HG02571 (cell line): ENCODE data around the gene KMT2C.

Source experiments
- ATAC-seq: cut with Tn5 transposase; IDR thresholded peaks from one replicate; pipeline ENCODE4 v1.9.1; 2021; ENCODE audit warnings: mild to moderate bottlenecking, moderate library complexity; ENCODE audit not compliant: unreplicated experiment

KMT2C gene

DNA sequence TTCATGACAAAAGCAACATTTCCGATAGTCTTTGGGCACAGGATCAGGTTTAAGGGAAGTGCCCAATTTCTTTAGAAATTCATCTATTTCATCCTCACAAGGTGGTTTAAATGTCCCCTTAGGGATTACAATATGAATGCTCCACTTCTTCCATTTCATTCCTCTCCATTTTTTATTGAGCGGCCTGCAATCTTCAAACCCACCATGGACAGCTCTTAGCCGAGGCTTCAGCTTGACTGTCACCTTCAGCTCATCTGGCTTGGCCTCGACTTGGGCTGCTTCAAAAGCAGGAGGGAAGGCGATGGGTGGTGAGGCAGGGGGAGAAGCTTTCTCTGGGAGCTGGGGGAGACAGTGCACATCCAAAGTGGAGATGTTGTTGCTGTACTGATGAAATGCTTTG is 287.1 kb downstream of the KMT2C start:
- ATAC-seq, result no peak

GRCh38 chr7:152145853-152146466 is 289.8 kb downstream of the KMT2C start:
- no peak for ATAC-seq

GRCh38 chr7:152144557-152145245 is 291.1 kb downstream of the KMT2C start:
- no peak for ATAC-seq

DNA sequence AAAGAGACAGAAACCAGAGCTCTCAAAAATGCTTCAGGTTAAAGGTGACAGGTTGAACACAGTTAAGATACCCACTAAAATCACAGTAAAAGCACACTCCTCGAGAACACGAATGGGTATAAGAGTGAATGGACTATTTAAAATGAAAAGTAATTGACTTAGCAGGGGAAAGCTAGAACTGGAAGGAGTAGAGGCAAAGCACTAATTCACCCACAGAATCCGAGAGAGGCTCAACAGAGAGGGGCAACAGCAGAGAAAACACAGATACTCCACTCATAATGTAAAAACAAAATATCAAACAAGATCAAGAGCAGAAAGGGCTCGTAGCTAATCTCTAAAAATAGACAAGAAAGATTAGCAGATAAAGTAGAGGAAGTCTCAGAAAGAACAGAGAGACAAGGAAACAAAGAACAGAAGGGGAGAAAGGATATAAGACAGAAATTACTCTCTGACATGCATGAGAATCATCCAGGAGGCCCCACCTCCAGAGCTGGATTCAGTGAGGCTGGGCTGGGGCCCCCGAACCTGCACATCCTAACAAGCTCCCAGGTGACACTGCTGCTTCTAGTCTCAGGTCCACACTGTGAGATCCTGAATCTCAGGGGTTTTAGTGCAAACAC is 292.7 kb downstream of the KMT2C start:
- no peak for ATAC-seq

DNA sequence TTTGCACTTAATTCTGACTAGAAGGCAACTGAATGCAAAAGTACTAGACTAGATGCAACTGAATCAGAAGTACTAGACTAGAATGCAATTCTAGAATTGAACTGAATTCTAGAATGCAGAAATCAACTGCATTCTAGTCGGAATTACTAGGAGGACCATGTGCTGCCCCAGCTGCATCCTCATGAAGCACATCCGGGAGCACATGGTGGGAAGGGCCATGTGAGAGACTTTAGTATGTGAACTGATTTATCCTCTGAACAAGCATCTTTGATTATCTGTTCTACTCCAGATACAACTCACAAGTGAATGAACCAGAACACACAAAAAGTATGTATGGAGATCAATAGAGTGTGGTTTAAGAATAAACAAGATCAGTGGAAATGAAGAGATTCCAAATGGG is 295.2 kb downstream of the KMT2C start:
- ATAC-seq, result no peak

DNA sequence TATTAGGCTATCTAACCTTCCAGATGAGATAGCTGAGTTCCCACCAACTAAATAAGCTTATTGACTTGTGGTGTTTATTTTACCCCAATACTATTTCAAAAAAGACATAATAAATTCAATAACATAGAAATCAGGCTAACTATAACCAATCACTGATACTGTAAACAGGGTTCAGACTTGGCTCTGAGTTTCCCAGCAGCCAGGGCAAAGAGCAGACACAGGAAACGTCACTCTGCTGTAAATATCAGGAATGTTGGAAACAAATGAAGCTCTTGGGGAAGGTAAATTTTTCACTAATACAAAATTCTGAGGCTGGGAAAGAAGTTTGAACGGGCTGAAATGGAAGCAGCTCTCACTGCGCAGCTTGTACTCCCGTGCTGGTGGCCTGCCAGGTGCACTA is 295.7 kb downstream of the KMT2C start:
- ATAC-seq, result no peak

DNA sequence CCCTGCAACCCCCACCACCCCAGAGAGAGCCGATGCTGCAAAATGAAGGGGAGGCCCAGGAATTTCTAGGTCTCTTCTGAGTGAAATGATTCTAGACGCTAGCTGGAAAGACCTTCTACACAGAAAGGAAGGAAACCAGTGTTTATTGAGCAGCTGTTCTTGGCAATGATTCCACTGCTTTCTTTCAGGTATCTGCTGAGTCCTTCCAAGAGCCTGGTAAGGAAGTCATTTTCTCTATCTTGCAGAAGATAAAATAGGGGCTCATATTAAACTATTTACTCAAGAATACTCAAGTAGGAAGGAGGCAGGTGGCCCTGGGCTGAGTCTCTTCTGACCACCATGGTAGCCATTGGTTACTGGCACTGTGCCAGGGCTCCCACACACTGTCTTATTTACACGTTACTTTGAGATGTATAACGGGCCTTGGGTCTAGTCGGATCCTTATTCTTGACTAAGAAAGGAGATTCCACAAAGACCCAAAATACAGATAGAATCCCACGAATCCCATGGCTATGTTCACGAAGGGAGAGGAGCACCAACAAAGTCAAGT is 298.3 kb downstream of the KMT2C start:
- no peak for ATAC-seq

DNA sequence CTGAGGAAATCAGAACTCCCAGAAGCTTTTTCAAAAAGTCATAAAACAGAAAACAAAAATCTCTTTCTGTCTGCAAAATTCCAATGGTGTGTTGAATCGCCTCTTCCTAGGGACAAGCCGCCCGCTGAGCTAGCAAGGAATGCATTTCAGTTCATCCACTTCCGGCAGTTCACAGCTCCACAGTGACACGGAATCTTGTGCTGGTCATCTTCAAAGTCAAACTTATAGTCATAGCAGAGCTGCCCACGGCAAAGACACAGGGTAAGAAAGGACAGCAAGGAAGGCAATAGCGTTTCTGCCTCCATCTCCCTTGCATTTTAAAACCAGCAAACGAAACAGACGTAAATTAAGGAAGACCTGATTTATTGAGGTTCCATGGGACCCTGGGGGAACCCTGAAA is 299.1 kb downstream of the KMT2C start:
- ATAC-seq, result no peak

GRCh38 chr7:152133804-152134203 is 302.0 kb downstream of the KMT2C start:
- no peak for ATAC-seq

GRCh38 chr7:152132812-152133211 is 303.0 kb downstream of the KMT2C start:
- no peak for ATAC-seq

GRCh38 chr7:152131981-152132494 is 303.8 kb downstream of the KMT2C start:
- ATAC-seq, result no peak

DNA sequence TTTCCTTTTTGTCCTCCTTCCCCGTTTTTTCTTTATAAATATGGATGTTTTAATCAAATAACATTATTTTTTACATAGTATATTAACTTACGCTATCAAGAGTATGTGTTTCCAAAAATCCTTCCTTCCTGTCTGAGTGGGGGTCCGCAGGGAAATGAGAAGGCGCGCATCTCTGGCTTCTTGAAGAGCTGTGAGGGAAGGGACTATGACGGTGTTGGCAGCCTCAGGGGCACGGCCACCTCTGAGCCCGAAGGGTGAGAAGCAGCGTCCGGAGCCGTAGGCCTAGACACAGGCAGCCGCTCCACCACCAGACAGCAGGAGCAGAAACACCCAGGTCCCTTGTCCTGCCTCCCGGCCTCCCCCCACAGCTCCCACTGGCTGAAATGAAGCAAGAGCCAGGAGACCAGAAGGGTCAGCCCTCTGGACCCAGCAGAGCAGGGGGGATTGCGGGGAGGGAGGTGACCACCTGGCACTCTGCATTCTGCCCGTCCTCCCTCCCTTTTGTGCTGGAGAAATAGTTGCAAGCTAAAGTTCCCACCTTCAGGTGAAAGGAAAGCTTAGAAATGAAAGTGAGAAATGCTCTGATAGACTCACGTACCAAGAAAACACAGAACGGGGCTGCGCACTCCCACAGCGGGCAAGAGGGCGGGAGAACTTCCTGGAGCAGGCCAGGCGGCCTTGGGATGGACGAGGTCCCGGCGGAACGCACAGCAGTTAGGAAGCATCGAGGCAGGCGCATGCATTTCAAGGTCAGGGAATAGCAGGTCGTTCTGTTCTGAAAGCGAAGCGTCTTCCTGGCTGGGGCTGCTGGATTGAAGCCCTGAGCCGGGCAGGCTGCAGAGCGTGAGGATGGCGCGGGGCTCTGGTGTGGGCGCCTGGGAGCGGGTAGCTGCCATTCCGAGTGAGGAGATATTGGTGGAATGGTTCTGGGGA is 304.9 kb downstream of the KMT2C start:
- no peak for ATAC-seq

- ATAC-seq, result no peak
Observed at GRCh38 chr7:152129682-152130081, 306.1 kb downstream of the KMT2C start.

GRCh38 chr7:152128741-152129461 is 306.9 kb downstream of the KMT2C start:
- ATAC-seq, result no peak

GRCh38 chr7:152128252-152128651 is 307.6 kb downstream of the KMT2C start:
- no peak for ATAC-seq

- ATAC-seq, result no peak
Observed at GRCh38 chr7:152127229-152127628, 308.6 kb downstream of the KMT2C start.

- ATAC-seq, result no peak
Observed at GRCh38 chr7:152126741-152127140, 309.1 kb downstream of the KMT2C start.

- no peak for ATAC-seq
Observed at GRCh38 chr7:152122540-152122939, 313.3 kb downstream of the KMT2C start.

- no peak for ATAC-seq
Observed at GRCh38 chr7:152121432-152121831, 314.4 kb downstream of the KMT2C start.

DNA sequence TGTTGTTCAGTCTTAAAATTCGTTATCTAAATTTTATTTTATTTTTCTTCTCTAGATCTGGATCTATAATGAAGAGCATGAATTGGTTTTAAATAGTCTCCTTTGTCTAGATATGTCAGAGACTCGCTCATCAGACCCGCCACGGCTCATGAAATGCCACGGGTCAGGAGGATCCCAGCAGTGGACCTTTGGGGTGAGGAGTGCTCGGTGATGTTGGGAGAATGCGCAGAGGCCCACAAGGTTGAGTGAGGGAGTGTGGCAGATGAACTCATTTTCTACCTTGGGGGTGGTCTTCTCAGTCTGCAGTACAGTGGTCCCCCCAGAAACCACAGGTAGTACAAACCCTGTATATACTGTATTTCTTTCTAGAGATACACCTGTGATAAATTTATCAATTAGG is 315.0 kb downstream of the KMT2C start:
- no peak for ATAC-seq
